KOPT-K1 (cell line): ENCODE measurements around the gene RCOR2.
"Not testable (repeated sequence)": the region's sequence is repeated elsewhere in the genome, so short reads cannot be mapped to it uniquely, and the experiment has no call there.

Experiments used
- H3K27ac ChIP-seq: fragments of 200-600 bp; sonication (generic); 2 replicates; pipeline ENCODE4 v1.5.1; 2016; ENCODE audit warnings: antibody characterized with exemption, mild to moderate bottlenecking, low read depth, low read length; ENCODE audit not compliant: poor library complexity, severe bottlenecking
- H3K36me3 ChIP-seq: fragments of 200-600 bp; sonication (generic); 2 replicates; pipeline ENCODE4 v1.5.1; 2017; ENCODE audit warnings: antibody characterized with exemption, mild to moderate bottlenecking, low read length, moderate library complexity; ENCODE audit not compliant: insufficient read depth
- H3K9me3 ChIP-seq: fragments of 200-600 bp; sonication (generic); 2 replicates; pipeline ENCODE4 v1.5.1; 2017; ENCODE audit warnings: antibody characterized with exemption, low read length, mild to moderate bottlenecking; ENCODE audit not compliant: insufficient read depth, poor library complexity, severe bottlenecking

RCOR2 gene

GRCh38 chr11:63916837-63917691 is at the start of gene RCOR2:
TSS of gene RCOR2 (minus strand) at chr11:63917164. CDS start at chr11:63916456, 708 bp downstream.
- Histone ChIP-seq H3K27ac (peak within 1 kb of the TSS; percentile 42), H3K36me3 (no peaks in the 10 kb centered on the region; the same call in 1 of the 2 replicates), H3K9me3 (no peaks in the 10 kb centered on the region)

DNA sequence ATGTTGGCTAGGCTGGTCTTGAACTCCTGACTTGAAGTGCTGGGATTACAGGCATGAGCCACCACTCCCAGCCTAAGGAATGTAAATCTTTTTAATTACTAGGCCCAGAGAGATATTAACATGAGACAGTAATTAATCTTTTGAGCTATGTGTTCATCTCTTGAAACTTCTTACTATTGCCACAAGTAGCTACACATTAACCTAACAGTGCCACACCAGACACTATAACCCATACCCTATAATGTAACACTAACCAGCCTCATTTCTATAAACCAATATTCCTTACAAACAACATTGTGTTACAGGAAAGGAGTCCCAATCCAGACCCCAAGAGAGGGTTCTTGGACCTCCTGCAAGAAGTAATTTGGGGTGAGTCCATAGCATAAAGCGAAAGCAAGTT is 49.5 kb upstream of the RCOR2 start:
- no peaks in the 10 kb centered on the region for H3K36me3 ChIP-seq
- H3K9me3 ChIP-seq, result no peaks in the 10 kb centered on the region
- no peak overlapping the region for H3K27ac ChIP-seq

- not testable (repeated sequence) for H3K9me3 ChIP-seq, H3K36me3 ChIP-seq, H3K27ac ChIP-seq
Measured at GRCh38 chr11:63963895-63964294, 46.9 kb upstream of the RCOR2 start.

DNA sequence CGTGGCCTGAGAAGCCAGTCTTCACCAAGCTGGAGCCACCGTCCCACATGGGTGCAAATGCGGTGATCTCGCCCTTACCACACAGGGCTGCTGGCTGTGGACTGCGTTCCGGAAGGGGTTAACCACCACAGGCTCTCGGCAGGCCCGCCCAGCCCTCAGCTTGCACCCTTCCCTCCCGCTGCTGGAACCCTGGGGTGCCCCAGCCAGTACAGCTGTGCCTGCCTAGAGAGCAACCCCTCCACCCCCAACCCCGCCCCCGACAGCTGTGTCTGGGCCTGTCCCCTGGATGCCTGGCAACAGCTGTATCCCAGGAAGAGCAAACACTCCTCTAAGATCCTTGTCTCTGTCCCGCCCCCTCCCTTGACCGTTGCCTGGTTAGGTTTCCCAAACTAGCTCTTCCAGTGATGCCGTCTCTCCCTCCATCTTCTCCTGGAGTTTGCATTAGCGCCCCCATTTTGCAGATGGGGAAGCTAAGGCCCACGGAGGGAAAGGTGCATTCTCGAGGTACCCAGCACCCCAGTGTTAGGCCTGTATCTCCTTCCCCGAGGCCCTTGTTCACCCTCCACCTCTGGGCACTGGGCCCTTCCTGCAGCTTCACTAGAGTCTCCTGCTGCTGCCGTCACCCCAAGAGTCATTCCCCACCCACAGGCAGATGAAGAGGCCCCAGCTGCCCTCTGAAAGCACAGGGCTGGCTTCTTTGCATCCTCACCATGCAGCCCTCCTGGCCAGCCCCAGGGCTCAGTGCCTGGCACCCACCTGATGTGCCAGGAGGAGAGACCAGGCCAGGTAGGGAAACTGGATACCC is 44.8 kb upstream of the RCOR2 start:
- peaks cover 15% of the 10 kb centered on the region for H3K36me3 ChIP-seq
- H3K27ac ChIP-seq, result no peak overlapping the region
- H3K9me3 ChIP-seq, result no peaks in the 10 kb centered on the region

- Histone ChIP-seq H3K27ac (no peak overlapping the region), H3K36me3 (peaks cover 53% of the 10 kb centered on the region), H3K9me3 (no peaks in the 10 kb centered on the region)
Measured at GRCh38 chr11:63958008-63958407, 41.0 kb upstream of the RCOR2 start.

DNA sequence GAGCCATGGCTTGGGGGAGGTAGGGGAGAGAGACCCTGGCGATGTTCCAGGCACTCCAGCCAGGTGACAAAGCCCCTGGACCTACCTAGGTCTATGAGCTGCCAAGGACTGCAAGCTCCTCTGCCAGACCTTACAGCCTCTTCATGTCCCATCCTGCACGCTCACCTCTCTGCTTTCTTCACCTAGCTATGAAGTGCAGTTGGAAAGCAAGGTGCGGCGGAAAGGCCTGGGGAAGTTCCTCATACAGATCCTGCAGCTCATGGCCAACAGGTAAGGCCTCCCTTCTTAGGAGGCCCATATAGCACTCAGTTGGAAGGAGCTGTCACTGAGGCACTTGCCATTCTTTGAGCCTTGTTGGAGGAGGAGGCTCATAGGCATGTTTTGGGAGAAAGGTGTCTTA is 35.6 kb upstream of the RCOR2 start:
- H3K27ac ChIP-seq, result peak overlapping the region; percentile 50
- H3K9me3 ChIP-seq, result no peaks in the 10 kb centered on the region
- peaks cover 86% of the 10 kb centered on the region for H3K36me3 ChIP-seq

GRCh38 chr11:63951779-63952536 is 35.0 kb upstream of the RCOR2 start:
- H3K36me3 ChIP-seq, result peaks cover 87% of the 10 kb centered on the region
- H3K27ac ChIP-seq, result peak overlapping the region; percentile 50

DNA sequence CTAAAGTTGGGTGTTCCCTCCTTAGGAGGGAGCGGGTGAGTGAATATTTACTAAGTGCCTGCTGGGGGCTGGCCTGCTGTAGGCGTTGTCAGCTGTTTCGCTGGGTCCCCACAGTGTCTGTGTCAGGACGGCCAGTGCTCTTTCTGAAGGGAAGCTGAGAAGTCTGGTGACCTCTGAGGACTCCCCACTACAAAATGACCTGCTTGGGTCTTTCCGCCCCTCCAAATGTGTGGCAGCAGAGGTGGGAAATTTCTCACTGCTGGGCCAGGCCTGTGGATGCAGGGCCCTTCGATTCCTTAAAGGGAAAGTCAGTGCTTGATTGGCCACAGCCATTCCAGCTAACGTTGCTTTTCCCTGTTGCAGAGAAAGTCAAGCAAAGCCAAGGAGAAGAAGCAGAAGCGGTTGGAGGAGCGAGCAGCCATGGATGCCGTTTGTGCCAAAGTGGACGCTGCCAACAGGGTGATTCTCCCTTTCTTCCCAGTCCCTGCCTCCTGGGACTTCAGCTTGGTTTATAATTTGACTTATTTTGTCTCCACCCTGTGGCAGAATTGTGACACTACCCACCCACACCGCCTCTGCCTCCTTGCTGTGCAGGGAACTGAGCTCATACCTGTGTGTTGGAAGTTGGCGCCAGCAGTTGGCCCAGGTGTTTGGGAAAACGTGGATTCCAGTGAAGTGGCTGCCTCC is 28.7 kb upstream of the RCOR2 start:
- Histone ChIP-seq H3K27ac (no peak overlapping the region), H3K9me3 (no peaks in the 10 kb centered on the region), H3K36me3 (peaks cover 73% of the 10 kb centered on the region)

More at GRCh38 chr11:63951779-63952536, 35.0 kb upstream of the RCOR2 start:
- H3K9me3 ChIP-seq, result no peaks in the 10 kb centered on the region

- no peaks in the 10 kb centered on the region for H3K9me3 ChIP-seq
- peaks cover 67% of the 10 kb centered on the region for H3K36me3 ChIP-seq
- no peak overlapping the region for H3K27ac ChIP-seq
Measured at GRCh38 chr11:63944987-63945386, 28.0 kb upstream of the RCOR2 start.

DNA sequence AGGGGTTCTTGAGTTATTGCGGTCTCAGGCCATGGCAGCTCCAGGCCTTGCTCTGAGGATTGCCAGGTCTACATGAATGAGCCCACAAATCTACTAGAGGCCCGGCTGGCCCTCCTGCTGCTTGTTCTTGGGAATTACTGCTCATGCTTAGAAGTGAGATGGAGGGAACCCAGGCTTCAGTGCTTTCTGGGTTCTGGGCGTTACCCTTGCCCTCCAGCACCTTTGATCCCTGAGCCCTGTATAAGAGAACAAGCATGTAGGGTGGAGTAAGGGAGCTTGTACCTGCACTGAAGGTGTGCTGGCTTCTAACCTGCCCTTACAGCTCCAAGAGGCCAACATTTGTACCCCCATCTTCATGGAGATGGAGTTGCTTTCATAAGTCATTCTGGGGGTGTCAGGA is 25.8 kb upstream of the RCOR2 start:
- Histone ChIP-seq H3K36me3 (peaks cover 47% of the 10 kb centered on the region), H3K9me3 (no peaks in the 10 kb centered on the region), H3K27ac (no peak overlapping the region)

DNA sequence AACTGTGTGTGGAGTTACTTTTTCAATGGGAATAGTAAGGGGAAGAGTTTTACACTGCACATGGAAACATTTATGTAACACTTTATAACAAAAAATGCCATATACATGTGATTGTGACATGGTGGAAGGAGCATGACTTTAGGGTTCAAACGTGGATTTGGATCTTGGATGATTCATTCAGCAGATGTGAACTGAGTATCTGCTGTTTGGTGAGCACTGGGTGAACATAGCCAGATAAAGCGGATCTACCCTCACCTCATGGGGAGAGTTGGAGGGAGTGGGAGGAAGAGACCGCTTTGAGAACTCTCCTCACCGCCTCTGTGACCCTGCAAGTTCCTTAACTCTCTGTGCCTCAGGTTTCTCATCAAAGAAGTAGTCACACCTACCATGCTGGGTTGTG is 24.9 kb upstream of the RCOR2 start:
- Histone ChIP-seq H3K9me3 (no peaks in the 10 kb centered on the region), H3K36me3 (peaks cover 40% of the 10 kb centered on the region), H3K27ac (no peak overlapping the region)

GRCh38 chr11:63940786-63941185 is 23.8 kb upstream of the RCOR2 start:
- no peaks in the 10 kb centered on the region for H3K9me3 ChIP-seq
- H3K36me3 ChIP-seq, result peaks cover 29% of the 10 kb centered on the region
- H3K27ac ChIP-seq, result no peak overlapping the region

GRCh38 chr11:63939397-63939891 is 22.5 kb upstream of the RCOR2 start:
- H3K27ac ChIP-seq, result peak overlapping the region; percentile 80
- no peaks in the 10 kb centered on the region for H3K9me3 ChIP-seq
- peaks cover 18% of the 10 kb centered on the region for H3K36me3 ChIP-seq
